GM18909 (cell line): ENCODE results near the gene ADAP1.
"Not testable (repeated sequence)": the region's sequence is repeated elsewhere in the genome, so short reads cannot be mapped to it uniquely, and the experiment has no call there.

Source experiments
- ATAC-seq: cut with Tn5 transposase; IDR thresholded peaks from one replicate; pipeline ENCODE4 v1.9.1; 2021; ENCODE audit warnings: mild to moderate bottlenecking; ENCODE audit not compliant: unreplicated experiment, poor library complexity

Gene ADAP1

GRCh38 chr7:961546-962400 lies 7.3 kb upstream of the ADAP1 start:
- ATAC-seq = no peak

DNA sequence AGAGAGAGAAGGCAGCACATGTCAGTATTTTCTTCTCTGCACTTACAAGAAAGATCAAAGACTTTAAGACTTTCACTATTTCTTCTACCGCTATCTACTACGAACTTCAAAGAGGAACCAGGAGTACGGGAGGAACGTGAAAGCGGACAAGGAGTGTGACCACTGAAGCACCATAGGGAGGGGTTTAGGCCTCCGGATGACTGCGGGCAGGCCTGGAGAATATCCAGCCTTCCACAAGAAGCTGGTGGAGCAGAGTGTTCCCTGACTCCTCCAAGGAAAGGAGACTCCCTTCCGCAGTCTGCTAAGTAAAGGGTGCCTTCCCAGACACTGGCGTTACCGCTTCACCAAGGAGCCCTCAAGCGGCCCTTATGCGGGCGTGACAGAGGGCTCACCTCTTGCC lies 6.5 kb upstream of the ADAP1 start:
- not testable (repeated sequence) for ATAC-seq

DNA sequence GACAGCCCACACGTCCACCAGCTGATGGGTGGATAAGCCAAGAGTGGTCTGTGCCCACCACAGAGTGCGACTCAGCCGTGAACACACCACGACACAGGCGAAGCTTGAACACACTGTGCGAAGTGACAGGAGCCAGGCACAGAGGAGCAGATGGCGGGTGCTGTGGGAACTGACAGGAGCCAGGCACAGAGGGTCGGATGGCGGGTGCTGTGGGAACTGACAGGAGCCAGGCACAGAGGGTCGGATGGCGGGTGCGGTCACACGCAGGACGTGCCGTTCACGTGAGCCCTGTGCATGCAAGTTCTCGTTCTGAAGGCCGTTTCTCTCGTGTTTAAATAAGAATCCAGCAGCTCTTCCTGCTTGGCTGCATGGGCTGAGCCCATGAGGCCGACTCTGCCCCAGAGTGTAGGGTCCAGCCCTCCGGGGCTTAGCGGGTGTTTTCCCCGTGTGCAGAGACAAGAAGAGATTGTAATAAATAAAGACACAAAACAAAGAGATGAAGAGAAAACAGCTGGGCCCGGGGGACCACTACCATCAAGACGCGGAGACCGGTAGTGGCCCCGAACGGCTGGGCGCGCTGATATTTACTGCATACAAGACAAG lies 5.9 kb upstream of the ADAP1 start:
- ATAC-seq = no peak

DNA sequence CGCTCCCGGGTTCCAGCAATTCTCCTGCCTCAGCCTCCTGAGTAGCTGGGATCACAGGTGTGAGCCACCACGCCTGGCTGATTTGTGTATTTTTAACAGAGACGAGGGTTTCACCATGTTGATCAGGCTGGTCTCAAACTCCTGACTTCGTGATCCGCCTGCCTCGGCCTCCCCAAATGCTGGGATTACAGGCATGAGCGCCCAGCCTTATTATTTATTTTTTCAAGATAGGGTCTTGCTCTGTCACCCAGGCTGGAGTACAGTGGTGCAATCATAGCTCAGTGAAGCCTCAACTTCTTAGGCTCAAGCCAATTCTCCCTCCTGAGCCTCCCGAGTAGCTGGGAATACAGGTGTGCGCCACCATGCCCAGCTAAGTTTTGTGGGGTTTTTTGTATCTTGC lies 5.3 kb upstream of the ADAP1 start:
- ATAC-seq = not testable (repeated sequence)

GRCh38 chr7:959271-959670 lies 4.8 kb upstream of the ADAP1 start:
- no peak for ATAC-seq

DNA sequence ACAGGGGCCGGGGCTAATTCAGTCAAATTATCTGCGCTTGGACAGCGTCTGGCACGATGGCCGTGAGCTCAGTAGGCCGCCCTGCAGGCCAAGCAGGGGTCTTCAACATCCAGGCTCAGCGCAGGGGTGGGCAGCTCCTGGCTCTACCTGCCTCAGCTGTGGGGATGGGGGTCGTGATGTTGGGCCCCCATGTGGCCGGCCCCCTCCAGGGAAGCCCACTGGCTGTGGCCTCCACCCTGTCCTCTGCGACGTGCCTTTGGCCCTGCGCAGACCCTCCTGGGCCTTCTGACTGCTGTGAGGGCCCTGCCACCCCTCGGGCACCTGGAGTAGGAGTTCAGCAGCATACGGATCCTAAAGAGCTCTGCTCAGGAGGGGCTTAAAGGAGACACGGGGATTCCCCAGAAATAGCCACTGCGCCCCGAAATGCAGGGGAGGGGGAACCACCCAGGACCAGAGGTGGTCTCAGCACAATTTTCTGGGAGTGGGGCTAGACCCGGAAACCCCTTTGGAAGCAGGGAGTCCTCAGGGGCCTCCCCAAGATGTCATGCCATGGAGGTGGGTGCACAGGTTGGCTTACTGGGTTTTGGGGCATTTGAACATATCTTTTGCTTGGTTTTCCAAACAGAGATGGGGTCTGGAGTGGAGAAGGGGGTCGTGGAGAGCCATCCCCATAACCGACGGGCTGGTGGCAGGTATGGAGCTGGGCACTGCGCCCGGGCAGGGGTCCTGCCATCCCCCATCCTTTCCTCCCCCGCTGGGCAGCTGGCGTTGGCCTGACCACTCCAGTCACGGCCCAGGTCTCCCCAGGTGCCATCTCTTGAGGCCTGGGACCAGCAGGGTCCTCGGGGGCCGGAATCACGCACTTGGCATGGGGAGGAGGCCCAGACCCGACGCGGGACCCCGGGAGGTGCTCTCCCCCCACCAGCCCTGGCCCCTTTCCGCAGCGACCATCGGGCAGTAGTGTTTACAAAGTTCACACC lies 4.0 kb upstream of the ADAP1 start:
- no peak for ATAC-seq

GRCh38 chr7:957418-958220 lies 3.1 kb upstream of the ADAP1 start:
- ATAC-seq = no peak

GRCh38 chr7:956031-956430 lies 1.6 kb upstream of the ADAP1 start:
- ATAC-seq = no peak

DNA sequence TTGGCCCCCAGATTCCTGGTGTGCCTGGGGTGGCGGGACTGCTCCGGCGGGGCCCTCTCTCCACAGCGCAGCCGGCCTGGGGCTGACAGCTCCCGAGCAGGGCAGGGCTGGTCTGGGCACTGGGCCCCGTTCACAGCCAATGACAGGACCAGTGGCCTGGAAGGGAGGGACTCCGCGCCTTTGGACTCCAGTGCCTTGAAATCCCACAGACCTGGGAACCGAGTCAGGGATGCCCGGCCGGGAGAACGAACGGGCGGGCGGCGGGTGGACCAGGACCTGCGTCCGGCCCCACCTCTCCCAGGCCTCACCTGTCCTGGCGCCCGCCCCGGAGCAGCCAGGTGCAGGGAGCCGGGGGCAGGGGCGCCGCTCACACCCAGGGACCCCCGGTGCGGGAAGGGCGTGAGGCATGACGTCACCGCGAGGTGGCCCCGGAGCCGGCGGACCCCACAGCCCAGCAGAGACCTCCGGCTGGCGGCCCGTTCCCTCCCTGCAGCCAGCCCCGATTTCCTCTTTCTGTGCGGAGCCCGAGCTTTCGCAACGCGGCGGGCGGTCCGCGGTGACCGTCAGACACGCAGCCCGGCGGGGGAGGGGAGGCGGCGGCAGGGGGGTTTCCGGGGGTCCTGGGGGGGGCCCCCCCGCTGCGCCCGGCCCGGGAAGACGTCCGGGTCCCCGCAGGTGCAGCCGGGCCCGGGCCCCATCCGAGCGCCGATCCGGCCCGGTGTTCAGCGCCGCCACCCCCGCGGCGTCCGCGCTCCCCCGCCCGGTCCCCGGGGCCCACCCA lies 743 bp downstream of the ADAP1 start:
- peak; percentile 25 for ATAC-seq

- ATAC-seq = no peak
Observed at GRCh38 chr7:952548-953441, 1.7 kb downstream of the ADAP1 start.

- ATAC-seq = no peak
Observed at GRCh38 chr7:951881-952547, 2.5 kb downstream of the ADAP1 start.

- ATAC-seq = no peak
Observed at GRCh38 chr7:949021-949934, 5.2 kb downstream of the ADAP1 start.

DNA sequence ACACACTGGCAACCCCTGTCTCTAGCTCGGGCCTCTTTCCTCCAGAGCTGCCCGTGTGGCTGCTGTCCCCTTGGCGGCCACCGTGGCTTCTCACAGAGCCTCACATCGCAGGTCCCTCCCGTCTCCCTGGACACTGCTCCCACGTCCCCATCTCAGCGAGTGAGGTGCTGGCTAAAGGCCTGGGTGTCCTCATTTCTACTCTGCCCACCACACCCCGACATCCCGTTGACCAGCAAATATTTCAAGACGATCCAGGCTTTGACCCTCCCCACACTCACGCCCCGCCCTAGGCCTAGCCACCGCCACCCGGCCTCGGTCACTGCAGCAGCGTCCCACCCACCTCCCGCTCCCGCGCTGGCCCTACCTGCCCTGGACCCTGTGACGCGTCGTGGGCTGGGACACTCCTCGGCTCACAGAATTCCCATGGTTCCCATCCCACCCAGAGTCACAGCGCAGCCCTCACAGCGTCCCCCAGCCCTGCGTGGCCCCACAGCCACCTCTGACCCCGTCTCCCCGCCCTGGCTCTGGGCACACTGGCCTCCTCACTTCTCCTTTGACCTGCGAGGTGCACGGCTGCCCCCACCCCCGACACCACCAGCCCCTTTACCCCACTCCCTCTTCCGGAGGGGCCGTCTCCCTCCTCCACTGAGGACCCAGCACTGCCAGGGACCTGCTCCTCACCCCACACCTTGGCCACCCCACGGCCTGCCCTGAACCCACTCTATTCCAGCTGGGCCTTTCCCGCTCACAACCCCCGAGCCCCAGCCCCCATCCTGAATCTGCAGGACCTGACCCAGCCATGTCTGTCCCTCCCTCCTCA lies 6.9 kb downstream of the ADAP1 start:
- no peak for ATAC-seq

DNA sequence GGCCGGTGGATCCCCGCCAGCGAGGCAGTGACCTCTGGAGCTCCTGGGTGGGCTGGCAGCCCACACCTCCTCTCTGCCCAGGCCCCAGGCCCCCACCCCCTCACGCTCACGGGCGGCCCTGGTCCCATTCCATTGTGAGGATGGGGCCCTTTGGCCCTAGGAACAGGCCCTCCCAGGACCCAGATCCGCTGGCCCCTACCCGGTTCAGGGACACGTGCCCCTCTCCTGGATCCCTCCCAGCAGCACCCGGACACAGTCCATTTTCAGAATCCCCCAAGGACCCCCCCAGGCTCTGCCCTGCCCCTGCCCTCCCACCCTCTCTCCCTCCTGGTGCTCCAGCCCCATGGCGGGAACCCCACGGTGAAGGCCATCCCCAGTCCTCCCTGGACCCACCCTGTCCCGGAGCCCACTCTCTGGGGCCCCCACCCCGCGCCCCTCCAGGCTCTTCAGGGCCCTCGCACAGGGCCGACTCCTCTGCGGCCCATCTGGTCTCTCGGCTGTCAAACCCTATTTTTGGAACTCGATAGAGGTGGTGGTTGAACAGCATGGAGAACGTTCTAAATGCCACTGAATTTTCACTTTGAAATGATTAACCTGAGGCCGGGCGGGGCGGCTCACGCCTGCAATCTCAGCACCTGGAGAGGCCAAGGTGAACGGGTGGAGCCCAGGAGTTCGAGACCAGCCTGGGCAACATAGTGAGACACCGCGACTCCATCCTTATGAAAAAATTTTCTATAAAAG lies 8.1 kb downstream of the ADAP1 start:
- ATAC-seq = no peak

DNA sequence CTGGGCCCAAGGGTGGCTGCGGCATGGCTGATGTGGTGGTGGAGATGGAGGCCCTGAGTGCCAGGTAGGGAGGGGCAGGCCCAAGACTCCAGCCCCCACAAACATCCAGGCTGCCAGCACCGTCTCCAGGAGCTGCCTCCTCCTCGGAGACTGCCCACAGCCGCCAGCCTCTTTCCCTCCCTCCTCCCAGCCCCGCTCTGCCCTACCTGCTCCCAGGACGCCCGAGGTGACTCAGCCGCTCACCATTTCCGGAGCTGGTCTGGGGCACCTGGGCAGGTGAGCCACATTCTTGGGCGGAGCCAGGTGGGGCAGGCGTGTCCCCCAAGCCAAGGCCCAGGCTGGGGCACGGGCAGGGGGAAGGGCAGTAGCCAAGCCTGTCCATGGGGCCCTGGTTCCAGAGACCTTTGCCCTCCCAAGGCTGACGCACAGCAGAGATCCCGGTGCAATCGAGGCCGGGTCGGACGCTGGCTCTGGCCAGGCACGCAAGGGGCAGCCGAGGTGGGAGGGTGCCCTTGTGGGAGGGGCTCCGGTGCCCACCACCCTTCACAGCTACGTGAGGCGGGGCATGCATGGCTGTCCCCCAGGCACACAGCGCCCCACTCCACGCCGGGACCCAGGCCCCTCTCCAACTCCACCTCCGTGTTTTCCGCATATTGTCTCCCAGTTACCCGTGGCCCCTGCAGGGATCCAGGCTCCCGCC lies 8.8 kb downstream of the ADAP1 start:
- no peak for ATAC-seq
